Peyer's patch (tissue), 4 donors: ENCODE results near the gene GRIK3. TPM values are rescaled to one million over a fixed set of nuclear protein-coding genes. Genes with fewer than 3 reads are reported as not detected.

ENCODE experiments used
- DNase-seq, 3 donors: peaks; one replicate each; pipeline ENCODE4 v3.0.0-alpha.2; 2017 to 2019
- H3K27ac ChIP-seq, 4 donors: fragments of 200-600 bp; sonication (generic); one replicate each; pipeline ENCODE4 v1.5.1; 2016 to 2019
- H3K27me3 ChIP-seq, 2 donors: fragments of 200-600 bp; sonication (generic); one replicate each; pipeline ENCODE4 v1.5.1; 2019
- H3K36me3 ChIP-seq, 3 donors: fragments of 200-600 bp; sonication (generic); one replicate each; pipeline ENCODE4 v1.5.1; 2016 to 2019
- H3K4me1 ChIP-seq, 4 donors: fragments of 200-600 bp; sonication (generic); one replicate each; pipeline ENCODE4 v1.5.1; 2016 to 2019
- H3K4me3 ChIP-seq, 4 donors: fragments of 200-600 bp; sonication (generic); 1 replicate in 3 of 4; 2 replicates in 1 of 4; pipeline ENCODE4 v1.5.1; 2016 to 2019; ENCODE audit warnings: mild to moderate bottlenecking in 1 of 4
- H3K9me3 ChIP-seq, 4 donors: fragments of 200-600 bp; sonication (generic); one replicate each; pipeline ENCODE4 v1.5.1; 2016 to 2019; ENCODE audit warnings: mild to moderate bottlenecking in 1 of 4
- POLR2A ChIP-seq, 2 donors: fragments of 450-650 bp; IDR thresholded peaks; one replicate each; pipeline ENCODE4 v1.5.1; 2017; ENCODE audit warnings: antibody characterized with exemption in 2 of 2, mild to moderate bottlenecking in 2 of 2, moderate library complexity in 2 of 2
- total RNA-seq, 4 donors: library from RNA; depleted of rRNA; stranded (reverse); fragments of >200 nt; gene quantifications; one replicate each; pipeline ENCODE4 v1.1.0, GENCODE V29; 2016
- TF ChIP-seq, protein P1 (sequence below), 6 experiments: fragments of 450-650 bp in 4 of 6; fragments of 200-600 bp in 2 of 6; sonication (generic) in 1 of 6; IDR thresholded peaks; one replicate each; pipeline ENCODE4 v1.5.1; 2017 to 2019; ENCODE audit warnings: antibody characterized with exemption in 6 of 6, mild to moderate bottlenecking in 3 of 6, moderate library complexity in 1 of 6

Gene GRIK3
- total RNA-seq, 4 donors from 2014 or later, result 0.18 to 0.83 (median 0.62) TPM

DNA sequence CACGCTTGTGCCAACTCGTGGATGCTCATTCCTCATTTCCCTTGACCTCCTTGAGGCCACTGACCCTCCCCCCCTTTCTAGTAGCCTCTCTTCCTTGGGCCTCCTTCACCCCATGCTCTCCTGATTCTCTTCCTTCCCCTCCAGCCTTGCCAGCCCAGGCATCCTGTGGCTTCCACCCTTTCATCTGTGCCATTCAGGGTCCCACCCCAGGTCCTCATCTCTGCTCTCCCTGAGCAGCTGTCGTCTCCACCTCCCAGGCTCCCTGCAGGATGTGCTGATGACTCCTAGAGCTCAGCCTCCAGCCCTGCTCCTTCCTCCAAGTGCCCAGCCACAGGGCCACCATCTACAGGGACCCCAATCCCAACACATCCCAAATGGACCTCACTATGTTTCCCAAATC, 197.4 kb downstream of the GRIK3 start:
- Histone ChIP-seq H3K27ac (no peak overlapping the region), H3K9me3 (no peaks in the 10 kb centered on the region), H3K4me3 (no peak overlapping the region), H3K4me1 (no peaks in the 10 kb centered on the region), H3K36me3 (no peaks in the 10 kb centered on the region), H3K27me3 (no peaks in the 10 kb centered on the region)
- TF ChIP-seq POLR2A (IDR thresholded peaks at IDR 0.05), result no peak
- TF ChIP-seq, protein P1, sequence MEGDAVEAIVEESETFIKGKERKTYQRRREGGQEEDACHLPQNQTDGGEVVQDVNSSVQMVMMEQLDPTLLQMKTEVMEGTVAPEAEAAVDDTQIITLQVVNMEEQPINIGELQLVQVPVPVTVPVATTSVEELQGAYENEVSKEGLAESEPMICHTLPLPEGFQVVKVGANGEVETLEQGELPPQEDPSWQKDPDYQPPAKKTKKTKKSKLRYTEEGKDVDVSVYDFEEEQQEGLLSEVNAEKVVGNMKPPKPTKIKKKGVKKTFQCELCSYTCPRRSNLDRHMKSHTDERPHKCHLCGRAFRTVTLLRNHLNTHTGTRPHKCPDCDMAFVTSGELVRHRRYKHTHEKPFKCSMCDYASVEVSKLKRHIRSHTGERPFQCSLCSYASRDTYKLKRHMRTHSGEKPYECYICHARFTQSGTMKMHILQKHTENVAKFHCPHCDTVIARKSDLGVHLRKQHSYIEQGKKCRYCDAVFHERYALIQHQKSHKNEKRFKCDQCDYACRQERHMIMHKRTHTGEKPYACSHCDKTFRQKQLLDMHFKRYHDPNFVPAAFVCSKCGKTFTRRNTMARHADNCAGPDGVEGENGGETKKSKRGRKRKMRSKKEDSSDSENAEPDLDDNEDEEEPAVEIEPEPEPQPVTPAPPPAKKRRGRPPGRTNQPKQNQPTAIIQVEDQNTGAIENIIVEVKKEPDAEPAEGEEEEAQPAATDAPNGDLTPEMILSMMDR (IDR thresholded peaks at IDR 0.05), result no peak
- DNase-seq, result no peak

GRCh38 chr1:36836196-36836883, 198.0 kb downstream of the GRIK3 start:
- Histone ChIP-seq H3K9me3 (no peaks in the 10 kb centered on the region), H3K4me1 (no peaks in the 10 kb centered on the region), H3K36me3 (no peaks in the 10 kb centered on the region), H3K27me3 (no peaks in the 10 kb centered on the region), H3K27ac (no peak overlapping the region), H3K4me3 (no peak overlapping the region)
- no peak for DNase-seq
- TF ChIP-seq, protein P1 (IDR thresholded peaks at IDR 0.05), result no peak
- TF ChIP-seq POLR2A (IDR thresholded peaks at IDR 0.05), result no peak

GRCh38 chr1:36835696-36836095, 198.6 kb downstream of the GRIK3 start:
- TF ChIP-seq, protein P1 (IDR thresholded peaks at IDR 0.05), result no peak
- no peak for TF ChIP-seq POLR2A (IDR thresholded peaks at IDR 0.05)
- H3K36me3 ChIP-seq, result no peaks in the 10 kb centered on the region
- DNase-seq, result no peak
- H3K9me3 ChIP-seq, result no peaks in the 10 kb centered on the region
- no peak overlapping the region for H3K27ac ChIP-seq
- no peaks in the 10 kb centered on the region for H3K4me1 ChIP-seq
- H3K27me3 ChIP-seq, result no peaks in the 10 kb centered on the region
- no peak overlapping the region for H3K4me3 ChIP-seq

DNA sequence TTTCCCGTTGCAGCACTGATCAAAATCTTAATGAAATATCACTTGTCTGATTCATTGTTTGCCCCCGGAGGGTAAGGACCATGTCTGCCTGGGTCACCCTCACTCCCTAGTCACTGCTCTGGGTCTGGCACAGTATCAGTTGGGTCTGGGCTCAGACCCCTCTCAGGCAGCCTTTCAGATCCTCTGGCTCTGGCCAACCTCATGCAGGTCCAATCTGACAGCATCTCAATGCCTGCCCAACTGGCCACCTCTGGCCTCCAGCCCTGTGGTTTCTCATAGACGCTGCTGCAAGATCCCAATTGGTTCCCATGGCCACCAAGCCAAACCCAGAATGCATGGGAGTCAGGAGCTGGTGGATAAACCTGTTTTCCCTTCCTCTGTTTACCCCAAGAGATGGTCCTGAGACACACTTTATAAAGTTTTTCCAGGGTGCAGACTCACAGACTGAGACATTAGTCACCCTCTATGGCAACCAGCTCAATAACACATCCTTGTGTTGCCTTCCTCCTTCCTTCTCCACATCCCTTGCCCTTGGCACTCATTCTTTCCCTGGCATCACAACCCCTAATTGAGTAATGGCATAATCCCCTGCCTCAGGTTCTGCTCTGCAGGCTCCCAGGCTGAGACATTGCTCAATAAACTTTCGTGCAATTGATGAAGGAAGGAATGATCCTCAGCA, 199.2 kb downstream of the GRIK3 start:
- H3K9me3 ChIP-seq, result no peaks in the 10 kb centered on the region
- H3K4me3 ChIP-seq, result no peak overlapping the region
- no peaks in the 10 kb centered on the region for H3K4me1 ChIP-seq
- H3K27me3 ChIP-seq, result no peaks in the 10 kb centered on the region
- no peak for TF ChIP-seq POLR2A (IDR thresholded peaks at IDR 0.05)
- TF ChIP-seq, protein P1 (IDR thresholded peaks at IDR 0.05), result no peak
- no peak overlapping the region for H3K27ac ChIP-seq
- no peaks in the 10 kb centered on the region for H3K36me3 ChIP-seq
- DNase-seq, result no peak

GRCh38 chr1:36834586-36834985, 199.7 kb downstream of the GRIK3 start:
- H3K27ac ChIP-seq, result no peak overlapping the region
- H3K4me1 ChIP-seq, result no peaks in the 10 kb centered on the region
- H3K9me3 ChIP-seq, result no peaks in the 10 kb centered on the region
- no peak overlapping the region for H3K4me3 ChIP-seq
- TF ChIP-seq, protein P1 (IDR thresholded peaks at IDR 0.05), result no peak
- no peak for TF ChIP-seq POLR2A (IDR thresholded peaks at IDR 0.05)
- no peaks in the 10 kb centered on the region for H3K36me3 ChIP-seq
- H3K27me3 ChIP-seq, result no peaks in the 10 kb centered on the region
- no peak for DNase-seq
